OCI-LY7 (cell line): ENCODE measurements around the gene PTPRT.

Experiments used
- CTCF ChIP-seq: fragments of 200-600 bp; sonication (generic); conservative IDR thresholded peaks from 2 replicates; pipeline ENCODE4 v1.5.1; 2014; ENCODE audit warnings: mild to moderate bottlenecking, antibody characterized with exemption, low read length, moderate library complexity, mixed read lengths
- EZH2phosphoT487 ChIP-seq: fragments of 200-600 bp; sonication (generic); IDR thresholded peaks from 2 replicates; pipeline ENCODE4 v1.6.1; 2018; ENCODE audit warnings: low read depth, borderline replicate concordance, mild to moderate bottlenecking, mixed run types, antibody characterized with exemption, low read length, moderate library complexity, mixed read lengths

DNA sequence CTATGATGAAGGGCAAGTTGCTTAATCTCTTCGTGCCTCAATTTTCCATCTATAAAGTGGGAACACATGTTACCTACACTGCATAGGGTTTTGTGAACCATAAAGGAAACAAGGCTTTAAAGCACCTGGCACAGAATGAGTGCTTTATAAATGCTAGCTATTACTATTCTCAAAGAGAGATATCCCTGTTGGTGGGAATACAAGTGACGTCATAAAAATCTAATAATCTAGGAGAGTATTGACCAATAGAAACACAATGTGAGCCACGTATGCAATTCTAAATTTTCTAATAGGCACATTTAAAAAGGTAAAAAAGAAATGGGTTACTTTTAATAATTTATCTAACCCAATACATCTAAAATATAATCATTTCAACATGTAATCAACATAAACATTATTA is 316.4 kb downstream of the PTPRT start:
- TF ChIP-seq CTCF (no peak), EZH2phosphoT487 (no peak)
